CD4-positive, alpha-beta T cell treated with Interleukin-4 for 1 hour (primary cell): ENCODE measurements around the gene SMYD3.
"Not testable (repeated sequence)": the region's sequence is repeated elsewhere in the genome, so short reads cannot be mapped to it uniquely, and the experiment has no call there.

Source experiments
- DNase-seq, 2 donors: peaks; one replicate each; pipeline ENCODE4 v3.0.0-alpha.2; 2020 to 2022

SMYD3 gene

DNA sequence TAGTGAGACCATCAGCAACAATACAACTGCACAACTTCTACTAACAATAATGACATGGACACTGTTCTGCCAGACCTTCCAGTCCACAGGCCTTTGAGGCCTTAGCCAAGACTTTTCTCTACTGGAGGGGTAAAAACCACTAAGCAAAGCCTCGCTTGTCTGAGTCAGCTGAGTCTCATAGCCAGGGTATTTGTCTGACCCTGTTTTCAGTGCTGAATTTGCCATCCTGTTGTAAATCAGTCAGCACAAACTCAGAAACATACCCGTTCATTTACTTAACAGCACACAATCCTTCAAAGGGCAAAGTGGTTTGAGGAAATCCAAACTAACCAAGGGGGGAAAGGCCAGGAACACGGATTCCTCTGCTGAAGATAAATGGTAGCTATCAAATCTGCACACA lies 537.8 kb downstream of the SMYD3 start:
- DNase-seq = no peak

DNA sequence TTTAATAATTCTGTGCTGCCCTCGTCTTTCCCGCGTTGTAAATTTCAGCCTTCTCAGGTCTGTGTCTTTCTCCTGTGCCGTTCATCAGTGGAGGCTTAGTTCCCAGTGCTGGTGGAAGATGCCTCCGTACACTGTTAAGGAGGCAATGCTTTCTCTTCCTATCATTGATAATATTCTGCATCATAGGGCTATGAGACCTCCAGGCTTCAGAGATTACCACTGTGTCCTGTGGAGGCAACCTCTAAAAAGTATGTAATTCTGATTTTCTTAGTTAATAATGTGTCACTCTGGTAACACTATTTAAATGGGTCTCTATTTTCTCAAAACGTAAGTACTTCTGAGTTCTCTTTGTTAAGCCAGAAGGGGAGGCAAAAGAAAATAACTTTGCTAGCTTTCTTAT lies 538.3 kb downstream of the SMYD3 start:
- no peak for DNase-seq

- DNase-seq = no peak
These were observed 541.7 kb downstream of the SMYD3 start for GRCh38 chr1:245965398-245965797.

DNA sequence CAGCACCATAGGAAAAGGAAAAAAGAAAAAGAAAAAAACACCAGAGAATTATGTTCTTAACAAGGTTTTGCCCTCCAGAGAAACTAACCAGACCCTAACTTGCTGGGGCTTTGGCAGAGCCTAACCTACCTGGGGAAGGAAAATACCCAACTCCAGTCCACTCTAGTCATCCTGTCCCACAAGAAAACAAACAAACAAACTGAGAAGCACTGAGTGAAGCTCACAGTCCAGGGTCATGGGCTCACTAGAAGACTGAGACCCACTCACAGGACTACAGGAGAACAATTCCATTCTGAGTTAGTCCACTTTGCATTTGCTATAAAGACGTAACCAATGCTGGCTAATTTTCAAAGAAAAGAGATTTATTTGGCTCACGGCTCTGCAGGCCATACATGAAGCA lies 543.4 kb downstream of the SMYD3 start:
- no peak for DNase-seq

DNA sequence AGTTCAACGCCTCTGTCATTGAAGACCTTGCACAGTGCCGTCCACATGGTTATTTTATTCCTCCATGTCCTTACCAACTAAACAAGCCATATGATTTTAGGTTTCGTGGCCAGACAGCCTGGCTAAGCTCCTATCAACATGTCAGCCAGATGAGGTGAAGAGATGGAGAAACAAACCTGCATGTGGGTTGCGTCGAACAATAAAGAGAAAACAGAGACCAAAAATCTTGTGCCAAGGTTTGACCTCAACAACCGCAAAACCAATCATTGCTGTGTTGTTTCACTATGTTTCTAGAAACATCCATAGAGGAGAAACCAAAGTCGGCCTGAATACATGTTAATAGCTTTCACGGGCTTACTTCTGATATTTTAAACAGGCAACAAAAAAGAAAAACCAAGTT lies 544.6 kb downstream of the SMYD3 start:
- DNase-seq = no peak

DNA sequence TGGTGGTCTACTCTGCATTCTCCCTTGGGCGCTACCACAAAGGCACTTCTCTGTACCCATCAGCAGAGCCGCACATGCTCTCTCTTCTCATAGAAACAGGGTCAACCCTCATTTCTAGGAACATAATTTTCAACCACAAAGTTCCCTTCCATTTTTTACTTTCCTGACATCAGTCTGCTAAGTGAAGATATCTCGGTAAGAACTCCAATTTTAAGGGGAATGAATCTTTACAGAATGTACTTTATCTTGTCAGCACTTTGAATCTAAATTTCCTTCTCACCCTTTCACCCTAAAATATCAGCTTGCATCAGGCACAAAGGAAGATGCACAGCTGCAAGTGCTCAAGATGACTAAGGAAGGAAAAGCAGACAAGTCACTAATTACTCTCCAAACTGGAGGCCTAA lies 545.9 kb downstream of the SMYD3 start:
- no peak for DNase-seq

GRCh38 chr1:245960171-245960570 lies 546.9 kb downstream of the SMYD3 start:
- DNase-seq = no peak

- no peak for DNase-seq
These were observed 549.1 kb downstream of the SMYD3 start for GRCh38 chr1:245958016-245958415.

DNA sequence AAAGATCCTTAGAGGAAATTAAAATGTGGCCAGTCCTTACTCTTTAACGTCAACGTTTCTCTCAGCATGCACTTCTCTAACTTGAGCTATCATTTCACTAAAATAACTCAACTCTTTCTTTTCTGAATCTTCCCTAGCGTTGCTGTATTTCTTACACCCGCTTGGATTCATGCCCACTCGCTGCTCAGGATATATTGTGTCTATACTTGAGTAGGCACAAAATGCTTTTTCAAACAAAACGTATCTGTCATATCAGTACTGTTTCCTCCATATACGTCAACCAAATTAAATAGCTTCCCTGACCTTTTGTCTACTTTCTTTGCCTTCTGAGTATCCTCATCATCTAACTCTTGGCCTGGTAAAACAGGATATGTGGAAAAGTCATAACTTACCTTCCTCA lies 549.7 kb downstream of the SMYD3 start:
- DNase-seq = no peak

DNA sequence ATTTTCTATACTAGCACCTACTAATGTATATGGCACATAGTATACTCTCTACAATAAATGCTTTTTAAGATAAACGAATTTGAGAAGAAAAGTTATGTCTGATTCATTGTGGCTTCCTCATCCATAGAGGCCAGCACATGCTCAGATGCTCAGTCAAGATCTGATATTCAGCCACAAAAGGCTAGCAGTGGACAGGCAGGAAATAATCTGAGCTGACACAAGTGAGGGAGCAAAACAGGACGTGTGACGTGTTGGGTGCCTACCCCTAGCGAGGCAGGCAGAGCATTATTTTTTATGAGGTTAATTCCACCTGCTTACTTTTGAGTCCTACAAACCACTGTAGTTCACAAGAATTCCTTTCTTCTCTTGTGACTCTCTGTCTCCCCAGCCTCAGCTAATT lies 550.9 kb downstream of the SMYD3 start:
- peak; percentile 75 to 81 for DNase-seq

- DNase-seq = peak; percentile 11 to 56
These were observed 553.0 kb downstream of the SMYD3 start for GRCh38 chr1:245953876-245954660.

- DNase-seq = no peak
These were observed 554.6 kb downstream of the SMYD3 start for GRCh38 chr1:245952383-245953026.

- no peak for DNase-seq
These were observed 558.3 kb downstream of the SMYD3 start for GRCh38 chr1:245948786-245949185.

DNA sequence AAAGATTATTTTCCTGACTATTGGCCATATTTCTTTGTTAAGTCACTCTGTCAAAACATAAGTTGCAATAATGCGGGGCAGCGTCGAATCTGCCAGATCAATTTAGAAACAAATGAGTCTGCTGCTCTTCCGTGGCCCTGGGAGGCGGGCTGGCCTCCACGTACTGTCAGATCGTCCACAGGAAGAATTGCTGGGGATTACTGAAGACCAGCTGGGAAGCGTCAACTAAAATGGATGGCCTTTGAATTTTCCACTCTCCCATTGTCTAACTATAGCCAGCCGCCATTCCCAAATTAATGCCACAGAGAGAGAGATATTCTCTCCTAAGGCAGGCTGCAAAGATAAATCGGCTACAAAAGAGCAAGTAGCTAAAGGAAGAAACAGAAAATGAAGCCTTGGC lies 560.2 kb downstream of the SMYD3 start:
- DNase-seq = no peak

DNA sequence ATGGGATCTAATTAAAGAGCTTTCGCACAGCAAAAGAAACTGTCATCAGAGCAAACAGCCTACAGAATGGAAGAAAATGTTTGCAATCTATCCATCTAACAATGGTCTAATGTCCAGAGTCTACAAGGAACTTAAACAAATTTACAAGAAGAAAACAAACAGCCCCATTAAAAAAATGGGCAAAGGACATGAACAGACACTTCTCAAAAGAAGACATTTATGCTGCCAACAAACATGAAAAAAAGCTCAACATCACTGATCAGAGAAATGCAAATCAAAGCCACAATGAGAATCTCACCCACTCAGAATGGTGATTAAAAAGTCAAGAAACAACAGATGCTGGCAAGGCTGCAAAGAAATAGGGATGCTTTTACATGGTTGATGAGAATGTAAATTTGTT lies 561.9 kb downstream of the SMYD3 start:
- DNase-seq = not testable (repeated sequence)

DNA sequence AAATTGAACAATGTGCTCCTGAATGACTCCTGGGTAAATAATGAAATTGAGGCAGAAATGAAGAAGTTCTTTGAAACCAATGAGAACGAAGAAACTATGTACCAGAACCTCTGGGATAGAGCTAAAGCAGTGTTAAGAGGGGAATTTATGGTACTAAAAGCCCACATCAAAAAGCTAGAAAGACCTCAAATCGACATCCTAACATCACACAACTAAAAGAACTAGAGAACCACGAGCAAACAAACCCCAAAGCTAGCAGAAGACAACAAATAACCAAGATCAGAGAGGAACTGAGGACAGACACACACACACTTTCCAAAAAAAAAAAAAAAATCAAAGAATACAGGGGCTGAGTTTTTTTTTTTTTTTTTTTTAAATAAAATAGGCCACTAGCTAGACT lies 564.2 kb downstream of the SMYD3 start:
- DNase-seq = peak in 1 of 2 donors; percentile 32

GRCh38 chr1:245941771-245942170 lies 565.3 kb downstream of the SMYD3 start:
- not testable (repeated sequence) for DNase-seq

DNA sequence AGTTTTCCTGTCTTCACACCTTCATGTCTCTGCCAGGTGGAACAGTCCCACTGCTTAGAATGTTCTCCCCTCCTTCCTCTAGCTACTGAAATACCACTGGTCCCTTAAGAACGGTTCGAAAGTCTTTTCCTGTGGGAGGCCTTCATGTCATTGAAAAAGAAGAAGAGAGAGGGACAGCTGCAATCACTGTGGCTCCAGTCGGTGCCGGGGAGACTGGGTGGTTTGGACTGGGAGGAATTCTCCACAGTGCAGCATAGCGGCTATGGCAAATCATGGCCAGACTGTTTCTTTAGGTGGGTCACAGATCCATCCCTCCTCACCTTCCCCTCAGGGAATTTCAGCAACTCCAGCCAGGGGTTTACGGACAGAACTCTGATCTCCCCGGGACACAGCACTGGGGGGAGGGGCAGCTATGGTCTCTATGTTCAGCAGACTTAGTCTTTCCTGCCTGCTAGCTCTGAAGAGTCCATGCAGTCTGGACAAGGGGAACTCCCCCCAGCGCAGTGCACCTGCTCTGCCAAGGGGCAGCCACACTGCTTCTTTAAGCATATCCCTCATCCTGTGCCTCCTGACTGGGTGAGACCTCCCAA lies 567.2 kb downstream of the SMYD3 start:
- DNase-seq = no peak

DNA sequence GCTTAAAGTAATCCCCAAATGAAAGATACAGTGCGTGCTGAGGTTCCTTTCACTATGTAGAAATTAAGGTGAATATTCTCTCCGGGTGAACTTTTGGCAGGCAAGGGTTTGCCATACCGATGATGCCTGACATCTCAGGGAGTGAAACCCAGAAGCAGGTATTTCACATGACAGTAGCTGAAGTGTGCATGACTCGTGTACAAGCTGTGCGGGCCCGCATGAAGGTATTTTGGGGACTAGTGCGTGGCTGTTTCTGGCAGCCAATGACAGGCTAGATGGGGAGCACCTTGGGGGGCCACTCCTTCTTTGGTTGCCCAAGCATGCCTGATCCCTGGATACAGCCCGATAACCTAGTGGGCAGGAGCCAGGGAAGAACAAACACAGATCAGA lies 569.0 kb downstream of the SMYD3 start:
- DNase-seq = no peak

GRCh38 chr1:245937316-245938045 lies 569.6 kb downstream of the SMYD3 start:
- DNase-seq = no peak

DNA sequence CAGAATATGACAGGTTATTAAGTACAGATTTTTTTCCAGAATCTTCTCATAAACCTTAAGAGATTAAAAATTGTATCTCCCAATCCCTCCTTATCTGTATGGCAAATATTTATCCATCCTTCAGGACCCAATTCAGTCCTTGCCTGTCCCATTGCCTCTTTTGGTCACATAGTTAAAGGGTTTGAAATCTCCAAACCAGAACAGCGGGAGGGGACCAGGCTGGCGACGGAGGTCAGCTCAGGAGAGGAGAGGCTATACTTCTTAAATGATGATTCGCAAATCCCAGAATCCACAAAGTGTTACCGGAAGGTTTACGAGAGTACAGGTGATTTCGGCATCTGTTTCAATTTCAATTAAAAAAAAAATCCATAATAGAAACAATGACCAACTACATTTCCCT lies 572.7 kb downstream of the SMYD3 start:
- no peak for DNase-seq

GRCh38 chr1:245933431-245934045 lies 573.5 kb downstream of the SMYD3 start:
- no peak for DNase-seq
